ENCODE measurements around the gene ITPRIPL1. TPM values are rescaled to one million over a fixed set of nuclear protein-coding genes. Genes with fewer than 3 reads are reported as not detected.

The ITPRIPL1 gene
- total RNA-seq, 5 donors from 2014 or later (not counting 1 experiment from before 2014, with no cell fraction given), result 3.9 to 13.7 (median 12.7) TPM

GRCh38 chr2:96296925-96297324 is 28.2 kb upstream of the ITPRIPL1 start:
- Mint-ChIP-seq H3K9me3 (no peaks in the 10 kb centered on the region), H3K36me3 (peaks cover 80% of the 10 kb centered on the region), H3K27ac (no peak overlapping the region), H3K27me3 (no peaks in the 10 kb centered on the region), H3K4me3 (no peak overlapping the region), H3K4me1 (peaks cover 21 to 23% (median 22%) of the 10 kb centered on the region in 3 donors)
- no peaks in the 10 kb centered on the region for H3K27me3 ChIP-seq (replicated peaks in 1 of 2; ENCODE audit: control insufficient read depth in 2 of 2, extremely low read depth in 1 of 2, insufficient read depth in 2 of 2, low read length in 1 of 2)
- ChIA-PET POLR2A (interaction anchor here (0.7 to 0.8 kb wide), 3 partner anchors 51 to 187 kb away, joined by 3 to 4 read pairs (median 3); no protein-coding TSS in a partner anchor), CTCF (no interaction called here)
- no peak overlapping the region for H3K4me3 ChIP-seq (ENCODE audit: control insufficient read depth in 1 of 2, extremely low read depth in 1 of 2, low read length in 1 of 2)
- H3K9me3 ChIP-seq, result no peaks in the 10 kb centered on the region
- WGBS (ENCODE audit: insufficient coverage), result 98% methylated on average over 5 of the region's 5 CpGs
- H3K27ac ChIP-seq (ENCODE audit: low read length), result no peak overlapping the region
- peaks cover 2 to 5% of the 10 kb centered on the region in 2 experiments for H3K4me1 ChIP-seq (ENCODE audit: control insufficient read depth in 1 of 2, extremely low read depth in 1 of 2, insufficient read depth in 2 of 2, low read length in 2 of 2)
- DNase-seq (no peak), ATAC-seq (replicated peaks in 1 of 4) (no peak)
- H3K36me3 ChIP-seq (ENCODE audit: control insufficient read depth in 2 of 2, extremely low read depth in 1 of 2, insufficient read depth in 1 of 2, low read length in 1 of 2), result peaks cover 19 to 97% of the 10 kb centered on the region in 2 donors

- CTCF ChIA-PET, result interaction anchor here in 1 of 2 donors (1.2 kb wide), 1 partner anchor 20 kb away, joined by 3 read pairs; no protein-coding TSS in a partner anchor
- ATAC-seq (replicated peaks in 1 of 4), result no peak
- DNase-seq, result no peak
- POLR2A ChIA-PET, result no interaction called here
- peaks cover 64 to 68% (median 67%) of the 10 kb centered on the region in 3 donors for H3K4me1 Mint-ChIP-seq
- peak overlapping the region in 2 of 3 donors; percentile 23 to 49 for H3K4me3 Mint-ChIP-seq
- WGBS (ENCODE audit: insufficient coverage), result no CpG with 5 or more reads among the region's 1 CpG
- Histone ChIP-seq H3K9me3 (no peaks in the 10 kb centered on the region), H3K4me1 (ENCODE audit: control insufficient read depth in 1 of 2, extremely low read depth in 1 of 2, insufficient read depth in 2 of 2, low read length in 2 of 2) (peaks cover 11 to 38% of the 10 kb centered on the region in 2 experiments), H3K4me3 (ENCODE audit: control insufficient read depth in 1 of 2, extremely low read depth in 1 of 2, low read length in 1 of 2) (no peak overlapping the region), H3K27me3 (replicated peaks in 1 of 2; ENCODE audit: control insufficient read depth in 2 of 2, extremely low read depth in 1 of 2, insufficient read depth in 2 of 2, low read length in 1 of 2) (no peaks in the 10 kb centered on the region), H3K27ac (ENCODE audit: low read length) (no peak overlapping the region), H3K36me3 (ENCODE audit: control insufficient read depth in 2 of 2, extremely low read depth in 1 of 2, insufficient read depth in 1 of 2, low read length in 1 of 2) (peaks cover 12 to 74% of the 10 kb centered on the region in 2 donors)
- peak overlapping the region in 1 of 2 donors; percentile 41 for H3K27ac Mint-ChIP-seq
- no peaks in the 10 kb centered on the region for H3K27me3 Mint-ChIP-seq
- no peaks in the 10 kb centered on the region for H3K9me3 Mint-ChIP-seq
- H3K36me3 Mint-ChIP-seq, result peaks cover 65% of the 10 kb centered on the region
These were observed 23.3 kb upstream of the ITPRIPL1 start for GRCh38 chr2:96301865-96302264.

- peaks cover 38% of the 10 kb centered on the region for H3K36me3 Mint-ChIP-seq
- peaks cover 11 to 38% of the 10 kb centered on the region in 2 experiments for H3K4me1 ChIP-seq (ENCODE audit: control insufficient read depth in 1 of 2, extremely low read depth in 1 of 2, insufficient read depth in 2 of 2, low read length in 2 of 2)
- peaks cover 2 to 47% of the 10 kb centered on the region in 2 donors for H3K36me3 ChIP-seq (ENCODE audit: control insufficient read depth in 2 of 2, extremely low read depth in 1 of 2, insufficient read depth in 1 of 2, low read length in 1 of 2)
- POLR2A ChIA-PET, result interaction anchor here in 1 of 2 donors (0.5 to 1.6 kb wide), 3 partner anchors 21 to 96 kb away, joined by 6 to 11 read pairs (median 10); partner anchors contain the start of genes ITPRIPL1 and NCAPH
- H3K27ac ChIP-seq (ENCODE audit: low read length), result peak overlapping the region; percentile 96
- H3K9me3 Mint-ChIP-seq, result no peaks in the 10 kb centered on the region
- H3K27ac Mint-ChIP-seq, result peak overlapping the region; percentile 65 to 98
- H3K9me3 ChIP-seq, result no peaks in the 10 kb centered on the region
- CTCF ChIA-PET, result interaction anchor here in 1 of 2 donors (0.6 to 1.2 kb wide), 3 partner anchors 17 to 41 kb away, joined by 3 to 6 read pairs (median 3); partner anchors contain the start of gene NCAPH
- no CpG with 5 or more reads among the region's 11 CpGs for WGBS (ENCODE audit: insufficient coverage)
- ATAC-seq (replicated peaks in 1 of 4) (no peak), DNase-seq (no peak)
- no peaks in the 10 kb centered on the region for H3K27me3 Mint-ChIP-seq
- no peaks in the 10 kb centered on the region for H3K27me3 ChIP-seq (replicated peaks in 1 of 2; ENCODE audit: control insufficient read depth in 2 of 2, extremely low read depth in 1 of 2, insufficient read depth in 2 of 2, low read length in 1 of 2)
- H3K4me3 Mint-ChIP-seq, result peak overlapping the region; percentile 97 to 99 (median 98)
- peaks cover 54 to 62% (median 60%) of the 10 kb centered on the region in 3 donors for H3K4me1 Mint-ChIP-seq
- peak overlapping the region; percentile 93 to 99 for H3K4me3 ChIP-seq (ENCODE audit: control insufficient read depth in 1 of 2, extremely low read depth in 1 of 2, low read length in 1 of 2)
These were observed 20.5 kb upstream of the ITPRIPL1 start for GRCh38 chr2:96304606-96305005.

GRCh38 chr2:96305091-96305978 is 19.8 kb upstream of the ITPRIPL1 start, which contains the start of gene SNRNP200:
SNRNP200 (minus strand) TSS chr2:96305546; CDS start chr2:96305437, 109 bp downstream.
- Mint-ChIP-seq H3K36me3 (peaks cover 36% of the 10 kb centered on the region), H3K27me3 (no peaks in the 10 kb centered on the region), H3K4me1 (peaks cover 58 to 63% (median 62%) of the 10 kb centered on the region in 3 donors), H3K4me3 (peak within 1 kb of the TSS; percentile 97 to 99 (median 98)), H3K27ac (peak within 1 kb of the TSS; percentile 98), H3K9me3 (no peaks in the 10 kb centered on the region)
- Histone ChIP-seq H3K27me3 (replicated peaks in 1 of 2; ENCODE audit: control insufficient read depth in 2 of 2, extremely low read depth in 1 of 2, insufficient read depth in 2 of 2, low read length in 1 of 2) (no peaks in the 10 kb centered on the region), H3K4me1 (ENCODE audit: control insufficient read depth in 1 of 2, extremely low read depth in 1 of 2, insufficient read depth in 2 of 2, low read length in 2 of 2) (peaks cover 11 to 38% of the 10 kb centered on the region in 2 experiments), H3K9me3 (no peaks in the 10 kb centered on the region), H3K36me3 (ENCODE audit: control insufficient read depth in 2 of 2, extremely low read depth in 1 of 2, insufficient read depth in 1 of 2, low read length in 1 of 2) (peaks cover 2 to 39% of the 10 kb centered on the region in 2 donors), H3K4me3 (ENCODE audit: control insufficient read depth in 1 of 2, extremely low read depth in 1 of 2, low read length in 1 of 2) (peak within 1 kb of the TSS; percentile 93 to 99), H3K27ac (ENCODE audit: low read length) (peak within 1 kb of the TSS; percentile 96)
- peak; percentile 89 to 96 (median 96) for ATAC-seq (replicated peaks in 1 of 4)
- ChIA-PET CTCF (interaction anchor here in 1 of 2 donors (0.6 to 1.2 kb wide), 4 partner anchors 16 to 40 kb away, joined by 3 to 6 read pairs (median 3); partner anchors contain the start of gene NCAPH), POLR2A (interaction anchor here in 1 of 2 donors (0.5 to 1.6 kb wide), 4 partner anchors 20 to 455 kb away, joined by 6 to 11 read pairs (median 9); partner anchors contain the start of genes ITPRIPL1 and NCAPH)
- WGBS (ENCODE audit: insufficient coverage), result 0% methylated on average over 45 of the region's 61 CpGs
- DNase-seq, result peak; percentile 83 to 96 (median 89)

- no peaks in the 10 kb centered on the region for H3K9me3 ChIP-seq
These were observed 19.2 kb upstream of the ITPRIPL1 start for GRCh38 chr2:96305979-96306308.

More at GRCh38 chr2:96305979-96306308, 19.2 kb upstream of the ITPRIPL1 start:
- H3K4me3 Mint-ChIP-seq, result peak overlapping the region; percentile 97 to 99 (median 98)
- Histone ChIP-seq H3K36me3 (ENCODE audit: control insufficient read depth in 2 of 2, extremely low read depth in 1 of 2, insufficient read depth in 1 of 2, low read length in 1 of 2) (peaks cover 2 to 34% of the 10 kb centered on the region in 2 donors), H3K4me3 (ENCODE audit: control insufficient read depth in 1 of 2, extremely low read depth in 1 of 2, low read length in 1 of 2) (peak overlapping the region; percentile 93 to 99), H3K4me1 (ENCODE audit: control insufficient read depth in 1 of 2, extremely low read depth in 1 of 2, insufficient read depth in 2 of 2, low read length in 2 of 2) (peaks cover 11 to 38% of the 10 kb centered on the region in 2 experiments), H3K27me3 (replicated peaks in 1 of 2; ENCODE audit: control insufficient read depth in 2 of 2, extremely low read depth in 1 of 2, insufficient read depth in 2 of 2, low read length in 1 of 2) (no peaks in the 10 kb centered on the region), H3K27ac (ENCODE audit: low read length) (peak overlapping the region; percentile 96)
- CTCF ChIA-PET, result interaction anchor here (0.6 to 1.0 kb wide), 2 partner anchors 16 to 35 kb away, joined by 3 to 4 read pairs; no protein-coding TSS in a partner anchor
- H3K9me3 Mint-ChIP-seq, result no peaks in the 10 kb centered on the region
- no peak for ATAC-seq (replicated peaks in 1 of 4)
- POLR2A ChIA-PET, result interaction anchor here in 1 of 2 donors (0.5 to 1.6 kb wide), 2 partner anchors 19 to 454 kb away, joined by 8 to 10 read pairs; partner anchors contain the start of gene ITPRIPL1
- peaks cover 57 to 61% (median 60%) of the 10 kb centered on the region in 3 donors for H3K4me1 Mint-ChIP-seq
- no peak for DNase-seq
- H3K27me3 Mint-ChIP-seq, result no peaks in the 10 kb centered on the region
- H3K36me3 Mint-ChIP-seq, result peaks cover 33% of the 10 kb centered on the region
- H3K27ac Mint-ChIP-seq, result peak overlapping the region; percentile 98
- WGBS (ENCODE audit: insufficient coverage), result 10% methylated on average over 6 of the region's 9 CpGs

All from T-cell (primary cell).